ENCODE results near the gene SLC29A1. TPM values are rescaled to one million over a fixed set of nuclear protein-coding genes. Genes with fewer than 3 reads are reported as not detected.

SLC29A1 gene
- total and polyA plus RNA-seq, 2 donors (not counting 3 experiments of a cell fraction or from before 2014, with no cell fraction given), result 202 to 539 TPM

GRCh38 chr6:44228031-44228430 is 4.6 kb downstream of the SLC29A1 start:
- H2AFZ ChIP-seq (ENCODE audit: low read depth, low read length), result no peak overlapping the region
- H3K4me3 ChIP-seq (replicated peaks in 1 of 3; ENCODE audit: insufficient read depth in 1 of 3, low read depth in 1 of 3, low read length in 3 of 3), result no peak overlapping the region
- FAIRE-seq (no peak), DNase-seq (ENCODE audit: low read depth, low spot score) (no peak)
- TF ChIP-seq POLR2AphosphoS5 (IDR thresholded peaks at IDR 0.05; ENCODE audit: insufficient read depth, low read depth, low read length), result no peak
- TF ChIP-seq POLR2A (IDR thresholded peaks at IDR 0.05; ENCODE audit: low read depth, low read length), result no peak
- no peak for TF ChIP-seq FOS (IDR thresholded peaks at IDR 0.05; ENCODE audit: borderline replicate concordance, insufficient read depth, low read length)
- no peak for TF ChIP-seq JUN (IDR thresholded peaks at IDR 0.05; ENCODE audit: borderline replicate concordance, insufficient read depth, insufficient read length, low read depth)
- no peak for TF ChIP-seq EZH2 (IDR thresholded peaks at IDR 0.05; ENCODE audit: borderline replicate concordance, low read depth, low read length, severe bottlenecking)
- no peak for TF ChIP-seq GATA2 (IDR thresholded peaks at IDR 0.05; ENCODE audit: insufficient read depth, insufficient read length, low read depth, low read length)
- H3K36me3 ChIP-seq (ENCODE audit: control insufficient read depth in 2 of 2, extremely low read depth in 1 of 2, insufficient read depth in 2 of 2, low read length in 2 of 2), result peaks cover 8 to 26% of the 10 kb centered on the region in 2 experiments
- H3K9ac ChIP-seq (replicated peaks; ENCODE audit: extremely low read depth, insufficient read depth, low read length), result no peak overlapping the region
- no peak overlapping the region for H3K4me2 ChIP-seq (ENCODE audit: insufficient read depth, low read length)
- dilution Hi-C loops (cut with MboI; ENCODE audit: extremely low pct_ligation_motif_present, low sequenced_read_pairs), result no loop called here
- no peaks in the 10 kb centered on the region for H3K9me3 ChIP-seq (replicated peaks; ENCODE audit: control insufficient read depth, insufficient read depth, low read length)
- no peak overlapping the region for H3K27ac ChIP-seq (ENCODE audit: insufficient read depth, low read depth, low read length)
- ChIA-PET POLR2A (interaction anchor here (1.2 kb wide), 1 partner anchor 19 kb away, joined by 4 read pairs; the partner anchor contains the start of gene HSP90AB1), CTCF (interaction anchor here (1.0 to 3.0 kb wide), 3 partner anchors 9 to 132 kb away, joined by 4 to 22 read pairs (median 4); no protein-coding TSS in a partner anchor)
- peaks cover 25% of the 10 kb centered on the region for H3K4me1 ChIP-seq (ENCODE audit: control insufficient read depth, extremely low read depth, insufficient read depth, low read length)
- intact Hi-C loops (cut with micrococcal nuclease), result no loop called here
- H3K79me2 ChIP-seq (ENCODE audit: control insufficient read depth, insufficient read depth, low read length), result peaks cover 71% of the 10 kb centered on the region
- no peaks in the 10 kb centered on the region for H4K20me1 ChIP-seq (replicated peaks; ENCODE audit: control insufficient read depth, extremely low read depth, insufficient read depth, low read length)
- no peaks in the 10 kb centered on the region for H3K27me3 ChIP-seq (ENCODE audit: control insufficient read depth in 2 of 2, insufficient read depth in 2 of 2, low read length in 2 of 2)
- no TSS peak for BruUV-seq (replicated peaks)
- H3K9me1 ChIP-seq (replicated peaks; ENCODE audit: control insufficient read depth, extremely low read depth, insufficient read depth, low read length), result no peaks in the 10 kb centered on the region

GRCh38 chr6:44228433-44228832 is 5.0 kb downstream of the SLC29A1 start:
- Histone ChIP-seq H3K9me3 (replicated peaks; ENCODE audit: control insufficient read depth, insufficient read depth, low read length) (no peaks in the 10 kb centered on the region), H3K4me2 (ENCODE audit: insufficient read depth, low read length) (no peak overlapping the region), H3K36me3 (ENCODE audit: control insufficient read depth in 2 of 2, extremely low read depth in 1 of 2, insufficient read depth in 2 of 2, low read length in 2 of 2) (peaks cover 8 to 30% of the 10 kb centered on the region in 2 experiments), H3K9ac (replicated peaks; ENCODE audit: extremely low read depth, insufficient read depth, low read length) (no peak overlapping the region), H3K4me1 (ENCODE audit: control insufficient read depth, extremely low read depth, insufficient read depth, low read length) (peaks cover 27% of the 10 kb centered on the region), H3K4me3 (replicated peaks in 1 of 3; ENCODE audit: insufficient read depth in 1 of 3, low read depth in 1 of 3, low read length in 3 of 3) (no peak overlapping the region), H4K20me1 (replicated peaks; ENCODE audit: control insufficient read depth, extremely low read depth, insufficient read depth, low read length) (no peaks in the 10 kb centered on the region), H3K27ac (ENCODE audit: insufficient read depth, low read depth, low read length) (no peak overlapping the region), H3K9me1 (replicated peaks; ENCODE audit: control insufficient read depth, extremely low read depth, insufficient read depth, low read length) (no peaks in the 10 kb centered on the region), H3K27me3 (ENCODE audit: control insufficient read depth in 2 of 2, insufficient read depth in 2 of 2, low read length in 2 of 2) (no peaks in the 10 kb centered on the region), H3K79me2 (ENCODE audit: control insufficient read depth, insufficient read depth, low read length) (peaks cover 69% of the 10 kb centered on the region), H2AFZ (ENCODE audit: low read depth, low read length) (no peak overlapping the region)
- intact Hi-C loops (cut with micrococcal nuclease) (no loop called here), dilution Hi-C loops (cut with MboI; ENCODE audit: extremely low pct_ligation_motif_present, low sequenced_read_pairs) (no loop called here)
- ChIA-PET CTCF (interaction anchor here (1.3 to 3.0 kb wide), 2 partner anchors 56 to 132 kb away, joined by 4 to 22 read pairs; no protein-coding TSS in a partner anchor), POLR2A (interaction anchor here (1.2 kb wide), 1 partner anchor 18 kb away, joined by 4 read pairs; the partner anchor contains the start of gene HSP90AB1)
- no peak for FAIRE-seq
- BruUV-seq (replicated peaks), result no TSS peak
- DNase-seq (ENCODE audit: low read depth, low spot score), result no peak
- TF ChIP-seq EZH2 (IDR thresholded peaks at IDR 0.05; ENCODE audit: borderline replicate concordance, low read depth, low read length, severe bottlenecking) (no peak), CTCF (IDR thresholded peaks at IDR 0.05; ENCODE audit: extremely low read depth in 1 of 2, insufficient read depth in 1 of 2, low read depth in 1 of 2, low read length in 2 of 2) (no peak), POLR2AphosphoS5 (IDR thresholded peaks at IDR 0.05; ENCODE audit: insufficient read depth, low read depth, low read length) (no peak), POLR2A (IDR thresholded peaks at IDR 0.05; ENCODE audit: low read depth, low read length) (no peak), JUN (IDR thresholded peaks at IDR 0.05; ENCODE audit: borderline replicate concordance, insufficient read depth, insufficient read length, low read depth) (no peak)
